Measurements from ENCODE around the gene LYRM7.
"Not testable (repeated sequence)": the region's sequence is repeated elsewhere in the genome, so short reads cannot be mapped to it uniquely, and the experiment has no call there.

LYRM7 gene

DNA sequence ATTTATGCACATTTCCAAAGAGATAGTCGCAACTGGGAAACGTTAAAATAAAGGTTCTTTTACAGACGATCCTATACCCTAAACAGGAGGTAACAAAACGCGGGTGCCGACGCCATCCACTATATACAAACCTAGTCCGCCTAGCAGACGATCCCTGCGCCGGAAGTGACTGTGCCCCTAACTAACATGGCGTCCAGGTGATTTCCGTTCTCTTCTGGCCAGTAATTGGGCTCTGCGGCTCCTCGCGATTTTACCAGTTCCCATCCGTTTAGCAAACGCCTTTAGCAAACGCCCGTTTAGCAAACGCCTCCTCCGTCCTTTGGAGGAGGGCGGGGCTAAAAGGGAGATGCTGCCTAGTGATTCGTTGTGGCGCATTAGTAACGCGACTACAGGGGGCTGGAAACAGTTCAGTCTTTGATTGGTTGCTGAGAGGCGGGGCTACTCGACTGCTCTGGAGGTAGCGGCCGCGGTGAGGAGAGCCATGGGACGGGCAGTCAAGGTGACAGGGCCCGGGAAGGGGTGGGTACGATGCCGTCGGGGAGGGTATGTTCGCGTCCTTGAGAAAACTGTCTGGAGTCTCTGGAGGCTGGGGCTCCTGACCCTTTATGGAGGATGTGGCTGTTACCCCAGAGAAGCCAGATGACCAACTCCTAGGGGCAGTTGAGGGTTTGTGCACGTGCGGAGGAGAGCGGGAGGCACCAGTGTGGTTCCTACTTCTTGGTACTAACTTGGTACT is at the start of gene LYRM7:
LYRM7 (plus strand) TSS at position 405 of the 736 bp plus-strand sequence; CDS start at position 482, 77 bp downstream.
- TF ChIP-seq CTCF (IDR thresholded peaks at IDR 0.05; ENCODE audit: low read depth, low read length, missing control alignments): no peak
- DNase-seq (ENCODE audit: low read depth): peak; percentile 99
- H3K4me3 ChIP-seq (ENCODE audit: low read depth, low read length): peak within 1 kb of the TSS; percentile 94

- not testable (repeated sequence) for DNase-seq (ENCODE audit: low read depth); H3K4me3 ChIP-seq (ENCODE audit: low read depth, low read length)
Measured at GRCh38 chr5:131127244-131127643, 43.5 kb upstream of the LYRM7 start.

DNA sequence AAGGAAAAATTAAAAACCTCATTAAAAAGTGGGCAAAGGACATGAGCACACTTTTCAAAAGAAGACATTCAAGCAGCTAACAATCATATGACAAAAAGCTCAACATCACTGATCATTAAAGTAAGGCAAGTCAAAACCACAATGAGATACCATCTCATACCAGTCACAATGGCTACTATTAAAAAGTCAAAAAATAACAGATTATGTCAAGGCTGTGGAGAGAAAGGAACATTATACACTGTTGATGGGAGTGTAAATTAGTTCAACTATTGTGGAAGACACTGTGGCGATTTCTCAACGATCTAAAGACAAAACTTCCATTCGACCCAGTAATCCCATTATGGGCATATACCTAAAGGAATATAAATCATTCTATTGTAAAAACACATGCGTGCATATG is 41.4 kb upstream of the LYRM7 start:
- no peak for TF ChIP-seq CTCF (IDR thresholded peaks at IDR 0.05; ENCODE audit: low read depth, low read length, missing control alignments)
- DNase-seq (ENCODE audit: low read depth): no peak
- no peak overlapping the region for H3K4me3 ChIP-seq (ENCODE audit: low read depth, low read length)

GRCh38 chr5:131133091-131133490 is 37.7 kb upstream of the LYRM7 start:
- not testable (repeated sequence) for H3K4me3 ChIP-seq (ENCODE audit: low read depth, low read length); DNase-seq (ENCODE audit: low read depth)

DNA sequence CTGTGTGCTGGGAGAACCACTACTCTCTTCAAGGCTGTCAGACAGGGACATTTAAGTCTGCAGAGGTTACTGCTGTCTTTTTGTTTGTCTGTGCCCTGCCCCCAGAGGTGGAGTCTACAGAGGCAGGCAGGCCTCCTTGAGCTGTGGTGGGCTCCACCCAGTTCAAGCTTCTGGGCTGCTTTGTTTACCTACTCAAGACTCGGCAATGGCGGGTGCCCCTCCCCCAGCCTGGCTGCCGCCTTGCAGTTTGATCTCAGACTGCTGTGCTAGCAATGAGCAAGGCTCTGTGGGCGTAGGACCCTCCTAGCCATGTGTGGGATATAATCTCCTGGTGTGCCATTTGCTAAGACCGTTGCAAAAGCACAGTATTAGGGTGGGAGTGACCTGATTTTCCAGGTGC is 32.3 kb upstream of the LYRM7 start:
- H3K4me3 ChIP-seq (ENCODE audit: low read depth, low read length); DNase-seq (ENCODE audit: low read depth): not testable (repeated sequence)

GRCh38 chr5:131139321-131139720 is 31.4 kb upstream of the LYRM7 start:
- no peak overlapping the region for H3K4me3 ChIP-seq (ENCODE audit: low read depth, low read length)
- no peak for TF ChIP-seq CTCF (IDR thresholded peaks at IDR 0.05; ENCODE audit: low read depth, low read length, missing control alignments)
- no peak for DNase-seq (ENCODE audit: low read depth)

DNA sequence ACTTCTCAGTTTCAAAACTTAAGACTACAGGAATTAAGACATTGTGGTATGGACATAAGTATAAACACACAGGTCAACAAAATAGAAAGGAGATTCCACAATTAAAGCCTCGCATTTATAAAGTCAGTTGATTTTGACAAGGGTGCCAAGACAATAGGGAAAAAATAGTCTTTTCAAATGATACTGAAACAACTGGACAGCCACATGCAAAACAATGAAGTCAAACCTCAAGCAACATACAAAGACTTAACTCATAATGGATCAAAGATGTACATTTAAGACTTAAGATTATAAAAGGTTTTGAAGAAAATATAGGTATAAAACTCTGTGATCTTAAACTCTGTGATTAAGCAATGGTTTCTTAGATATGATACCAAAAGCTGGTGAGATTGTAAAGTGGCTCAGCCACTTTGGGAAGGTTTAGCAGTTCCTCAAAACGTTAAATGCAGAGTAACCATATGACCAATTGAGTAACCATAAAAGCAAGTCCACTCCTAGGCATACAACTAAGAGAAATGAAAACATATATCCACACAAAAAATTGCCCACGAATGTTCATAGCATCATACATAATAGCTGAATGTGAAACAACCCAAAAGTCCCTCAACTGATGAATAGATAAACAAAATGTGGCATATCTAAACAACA is 27.6 kb upstream of the LYRM7 start:
- no peak overlapping the region for H3K4me3 ChIP-seq (ENCODE audit: low read depth, low read length)
- no peak for TF ChIP-seq CTCF (IDR thresholded peaks at IDR 0.05; ENCODE audit: low read depth, low read length, missing control alignments)
- DNase-seq (ENCODE audit: low read depth): no peak

GRCh38 chr5:131147258-131147657 is 23.5 kb upstream of the LYRM7 start:
- TF ChIP-seq CTCF (IDR thresholded peaks at IDR 0.05; ENCODE audit: low read depth, low read length, missing control alignments): no peak
- no peak for DNase-seq (ENCODE audit: low read depth)
- H3K4me3 ChIP-seq (ENCODE audit: low read depth, low read length): no peak overlapping the region

All from GM12864 (cell line).